ENCODE data around the gene ARF4.
A peak's percentile ranks its signal among the peaks of the same experiment; 100 is the strongest.
"Not testable (repeated sequence)": the region's sequence is repeated elsewhere in the genome, so short reads cannot be mapped to it uniquely, and the experiment has no call there.

Gene ARF4

DNA sequence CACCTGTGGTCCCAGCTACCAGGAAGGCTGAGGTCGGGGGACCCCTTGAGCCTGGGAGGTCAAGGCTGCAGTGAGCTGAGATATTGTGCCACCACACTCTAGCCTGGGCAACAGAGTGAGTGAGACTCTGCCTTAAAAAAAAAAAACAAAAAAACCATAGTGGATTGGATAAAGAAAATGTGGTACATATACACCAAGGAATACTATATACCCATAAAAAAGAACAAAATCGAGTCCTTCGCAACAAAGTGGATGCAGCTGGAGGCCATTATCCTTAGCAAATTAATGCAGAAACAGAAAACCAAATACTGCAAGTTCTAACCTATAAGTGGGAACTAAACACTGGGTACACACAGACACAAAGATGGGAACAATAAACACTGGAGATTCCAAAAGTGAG, 20.6 kb upstream of the ARF4 start:
- H3K27ac ChIP-seq = no peak overlapping the region
- no peak for TF ChIP-seq ZFX (IDR thresholded peaks at IDR 0.05)
- TF ChIP-seq, protein P1, sequence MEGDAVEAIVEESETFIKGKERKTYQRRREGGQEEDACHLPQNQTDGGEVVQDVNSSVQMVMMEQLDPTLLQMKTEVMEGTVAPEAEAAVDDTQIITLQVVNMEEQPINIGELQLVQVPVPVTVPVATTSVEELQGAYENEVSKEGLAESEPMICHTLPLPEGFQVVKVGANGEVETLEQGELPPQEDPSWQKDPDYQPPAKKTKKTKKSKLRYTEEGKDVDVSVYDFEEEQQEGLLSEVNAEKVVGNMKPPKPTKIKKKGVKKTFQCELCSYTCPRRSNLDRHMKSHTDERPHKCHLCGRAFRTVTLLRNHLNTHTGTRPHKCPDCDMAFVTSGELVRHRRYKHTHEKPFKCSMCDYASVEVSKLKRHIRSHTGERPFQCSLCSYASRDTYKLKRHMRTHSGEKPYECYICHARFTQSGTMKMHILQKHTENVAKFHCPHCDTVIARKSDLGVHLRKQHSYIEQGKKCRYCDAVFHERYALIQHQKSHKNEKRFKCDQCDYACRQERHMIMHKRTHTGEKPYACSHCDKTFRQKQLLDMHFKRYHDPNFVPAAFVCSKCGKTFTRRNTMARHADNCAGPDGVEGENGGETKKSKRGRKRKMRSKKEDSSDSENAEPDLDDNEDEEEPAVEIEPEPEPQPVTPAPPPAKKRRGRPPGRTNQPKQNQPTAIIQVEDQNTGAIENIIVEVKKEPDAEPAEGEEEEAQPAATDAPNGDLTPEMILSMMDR (conservative IDR thresholded peaks at IDR 0.05) = no peak

GRCh38 chr3:57616233-57616632, 19.1 kb upstream of the ARF4 start:
- TF ChIP-seq, protein P1 (conservative IDR thresholded peaks at IDR 0.05) = no peak
- no peak for TF ChIP-seq ZFX (IDR thresholded peaks at IDR 0.05)
- no peak overlapping the region for H3K27ac ChIP-seq

- H3K27ac ChIP-seq = not testable (repeated sequence)
Measured at GRCh38 chr3:57611870-57612269, 14.7 kb upstream of the ARF4 start.

GRCh38 chr3:57605683-57606082, 8.5 kb upstream of the ARF4 start:
- no peak overlapping the region for H3K27ac ChIP-seq
- TF ChIP-seq ZFX (IDR thresholded peaks at IDR 0.05) = no peak
- TF ChIP-seq, protein P1 (conservative IDR thresholded peaks at IDR 0.05) = no peak

- no peak for TF ChIP-seq ZFX (IDR thresholded peaks at IDR 0.05)
- TF ChIP-seq, protein P1 (conservative IDR thresholded peaks at IDR 0.05) = no peak
- H3K27ac ChIP-seq = no peak overlapping the region; the same call in 1 of the 2 replicates
Measured at GRCh38 chr3:57604971-57605370, 7.8 kb upstream of the ARF4 start.

- no peak for TF ChIP-seq ZFX (IDR thresholded peaks at IDR 0.05)
- no peak overlapping the region for H3K27ac ChIP-seq
Measured at GRCh38 chr3:57600195-57600594, 3.1 kb upstream of the ARF4 start.

GRCh38 chr3:57598765-57599360, 1.7 kb upstream of the ARF4 start:
- peak overlapping the region; percentile 85 for H3K27ac ChIP-seq

DNA sequence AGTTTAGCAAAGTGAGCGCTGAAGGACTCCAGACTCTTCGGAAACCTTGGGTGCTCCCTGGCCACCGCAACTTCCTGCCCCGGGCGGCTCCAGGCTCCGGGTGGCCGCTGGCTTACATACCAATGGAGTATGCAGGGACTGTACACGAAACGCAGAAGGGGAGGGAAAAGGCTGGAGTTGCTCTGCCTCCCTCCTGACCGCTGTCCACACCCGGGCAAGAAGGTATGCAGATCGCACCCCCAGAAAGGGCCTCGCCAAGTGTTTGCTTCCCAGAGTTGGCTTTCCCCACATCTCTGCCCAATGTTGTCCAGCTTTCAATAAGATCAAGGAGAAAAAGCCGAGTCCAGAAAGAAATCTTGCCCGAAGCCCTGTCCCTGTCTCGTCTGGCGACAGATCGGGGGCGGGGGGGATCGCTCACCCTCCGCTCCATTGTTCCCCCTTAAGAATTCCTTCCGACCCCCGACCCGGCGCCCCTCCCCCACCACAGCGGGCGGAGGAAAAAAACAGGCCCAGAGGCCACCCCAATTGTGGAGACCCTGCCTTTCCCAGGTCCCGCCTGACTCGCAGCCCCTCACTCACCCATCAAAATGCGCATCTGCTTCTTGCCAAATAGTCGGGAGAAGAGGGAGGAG, 533 bp downstream of the ARF4 start:
- peak overlapping the region; percentile 85 for H3K27ac ChIP-seq
- no peak for TF ChIP-seq ZFX (IDR thresholded peaks at IDR 0.05)
- TF ChIP-seq, protein P1 (conservative IDR thresholded peaks at IDR 0.05) = no peak

More at GRCh38 chr3:57598765-57599360, 1.7 kb upstream of the ARF4 start:
- TF ChIP-seq, protein P1 (conservative IDR thresholded peaks at IDR 0.05) = no peak
- no peak for TF ChIP-seq ZFX (IDR thresholded peaks at IDR 0.05)
